Epithelial cell of prostate (primary cell): ENCODE data around the gene CGN.

Source experiments
- DNase-seq: peaks from one replicate; pipeline ENCODE4 v3.0.0-alpha.2; 2011; ENCODE audit warnings: low read depth, low spot score
- H3K27ac ChIP-seq: fragments of 450-650 bp; 2 replicates; pipeline ENCODE4 v1.5.1; 2017; ENCODE audit warnings: mild to moderate bottlenecking

Gene CGN, protein sequence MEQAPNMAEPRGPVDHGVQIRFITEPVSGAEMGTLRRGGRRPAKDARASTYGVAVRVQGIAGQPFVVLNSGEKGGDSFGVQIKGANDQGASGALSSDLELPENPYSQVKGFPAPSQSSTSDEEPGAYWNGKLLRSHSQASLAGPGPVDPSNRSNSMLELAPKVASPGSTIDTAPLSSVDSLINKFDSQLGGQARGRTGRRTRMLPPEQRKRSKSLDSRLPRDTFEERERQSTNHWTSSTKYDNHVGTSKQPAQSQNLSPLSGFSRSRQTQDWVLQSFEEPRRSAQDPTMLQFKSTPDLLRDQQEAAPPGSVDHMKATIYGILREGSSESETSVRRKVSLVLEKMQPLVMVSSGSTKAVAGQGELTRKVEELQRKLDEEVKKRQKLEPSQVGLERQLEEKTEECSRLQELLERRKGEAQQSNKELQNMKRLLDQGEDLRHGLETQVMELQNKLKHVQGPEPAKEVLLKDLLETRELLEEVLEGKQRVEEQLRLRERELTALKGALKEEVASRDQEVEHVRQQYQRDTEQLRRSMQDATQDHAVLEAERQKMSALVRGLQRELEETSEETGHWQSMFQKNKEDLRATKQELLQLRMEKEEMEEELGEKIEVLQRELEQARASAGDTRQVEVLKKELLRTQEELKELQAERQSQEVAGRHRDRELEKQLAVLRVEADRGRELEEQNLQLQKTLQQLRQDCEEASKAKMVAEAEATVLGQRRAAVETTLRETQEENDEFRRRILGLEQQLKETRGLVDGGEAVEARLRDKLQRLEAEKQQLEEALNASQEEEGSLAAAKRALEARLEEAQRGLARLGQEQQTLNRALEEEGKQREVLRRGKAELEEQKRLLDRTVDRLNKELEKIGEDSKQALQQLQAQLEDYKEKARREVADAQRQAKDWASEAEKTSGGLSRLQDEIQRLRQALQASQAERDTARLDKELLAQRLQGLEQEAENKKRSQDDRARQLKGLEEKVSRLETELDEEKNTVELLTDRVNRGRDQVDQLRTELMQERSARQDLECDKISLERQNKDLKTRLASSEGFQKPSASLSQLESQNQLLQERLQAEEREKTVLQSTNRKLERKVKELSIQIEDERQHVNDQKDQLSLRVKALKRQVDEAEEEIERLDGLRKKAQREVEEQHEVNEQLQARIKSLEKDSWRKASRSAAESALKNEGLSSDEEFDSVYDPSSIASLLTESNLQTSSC

DNA sequence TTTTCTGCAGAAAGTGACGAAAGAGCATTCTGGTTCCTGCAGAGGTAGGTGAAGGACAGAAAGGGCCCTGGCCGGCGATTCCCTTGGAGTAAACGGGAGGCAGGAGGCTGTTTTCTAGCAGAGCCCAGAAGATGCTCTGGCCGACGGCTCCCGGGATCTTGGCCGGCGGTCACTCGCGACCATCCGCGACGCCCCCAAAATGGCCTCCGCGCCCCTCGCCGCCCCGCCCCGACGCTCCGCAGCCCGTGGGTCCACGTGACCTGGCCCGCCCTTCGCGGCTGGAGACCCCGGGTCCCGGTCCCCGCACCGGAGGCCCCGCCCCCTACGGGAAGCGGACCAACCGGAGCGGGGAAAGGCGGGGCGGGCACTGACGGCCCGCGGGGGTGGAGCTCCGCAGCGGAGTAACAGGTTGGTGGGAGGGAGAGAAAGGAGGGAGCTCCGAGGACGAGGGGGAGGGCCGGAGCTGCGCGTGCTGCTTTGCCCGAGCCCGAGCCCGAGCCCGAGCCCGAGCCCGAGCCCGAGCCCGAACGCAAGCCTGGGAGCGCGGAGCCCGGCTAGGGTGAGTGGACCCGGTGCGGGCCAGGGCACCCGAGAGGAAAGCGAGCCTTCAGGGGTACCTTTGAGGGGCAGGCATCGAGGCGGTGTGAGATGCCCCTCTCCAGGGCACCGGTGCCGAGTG is at the start of gene CGN:
Gene CGN (plus strand): TSS at position 431 of the 679 bp plus-strand sequence. CDS start 7,133 bp downstream, outside the sequence.
- DNase-seq = no peak
- peak within 1 kb of the TSS; percentile 99 for H3K27ac ChIP-seq

DNA sequence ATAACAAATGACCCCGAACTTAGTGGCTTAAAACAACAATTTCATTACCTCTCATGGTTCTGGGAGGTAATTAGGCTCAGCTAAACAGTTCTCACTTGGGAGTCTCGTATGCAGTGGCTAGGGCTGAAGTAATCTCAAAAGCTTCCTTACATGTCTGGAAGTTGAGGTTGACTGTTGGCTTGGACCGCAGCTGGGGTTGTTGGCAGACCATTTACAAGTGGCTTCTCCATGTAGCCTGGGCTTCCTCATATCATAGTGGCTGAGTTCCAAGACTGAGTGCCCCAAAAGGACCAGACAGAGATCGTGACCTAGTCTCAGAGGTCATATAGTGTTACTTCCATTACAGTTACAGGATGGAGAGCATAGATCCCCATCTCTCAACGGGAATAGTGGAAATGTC is 49.5 kb upstream of the CGN start:
- no peak for DNase-seq
- no peak overlapping the region for H3K27ac ChIP-seq

DNA sequence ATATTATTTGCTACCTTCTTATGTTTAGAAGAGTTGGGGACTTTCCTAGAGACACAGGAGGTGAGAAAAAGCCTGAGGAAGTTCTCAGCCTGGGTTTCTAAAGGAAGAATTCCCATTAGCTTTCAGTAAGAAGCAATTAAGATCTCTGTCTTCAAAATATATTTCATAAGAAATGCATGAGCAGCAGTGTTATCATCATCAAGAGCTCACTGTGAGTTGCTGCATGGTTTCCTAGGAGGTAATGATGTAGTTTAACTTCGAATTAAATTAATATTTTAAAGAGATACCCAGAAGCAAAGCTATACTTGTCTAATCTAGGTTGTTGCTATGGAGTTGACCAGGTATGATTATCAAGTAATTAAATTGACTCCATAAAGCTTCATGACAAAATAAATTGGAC is 46.2 kb upstream of the CGN start:
- DNase-seq = no peak
- no peak overlapping the region for H3K27ac ChIP-seq

DNA sequence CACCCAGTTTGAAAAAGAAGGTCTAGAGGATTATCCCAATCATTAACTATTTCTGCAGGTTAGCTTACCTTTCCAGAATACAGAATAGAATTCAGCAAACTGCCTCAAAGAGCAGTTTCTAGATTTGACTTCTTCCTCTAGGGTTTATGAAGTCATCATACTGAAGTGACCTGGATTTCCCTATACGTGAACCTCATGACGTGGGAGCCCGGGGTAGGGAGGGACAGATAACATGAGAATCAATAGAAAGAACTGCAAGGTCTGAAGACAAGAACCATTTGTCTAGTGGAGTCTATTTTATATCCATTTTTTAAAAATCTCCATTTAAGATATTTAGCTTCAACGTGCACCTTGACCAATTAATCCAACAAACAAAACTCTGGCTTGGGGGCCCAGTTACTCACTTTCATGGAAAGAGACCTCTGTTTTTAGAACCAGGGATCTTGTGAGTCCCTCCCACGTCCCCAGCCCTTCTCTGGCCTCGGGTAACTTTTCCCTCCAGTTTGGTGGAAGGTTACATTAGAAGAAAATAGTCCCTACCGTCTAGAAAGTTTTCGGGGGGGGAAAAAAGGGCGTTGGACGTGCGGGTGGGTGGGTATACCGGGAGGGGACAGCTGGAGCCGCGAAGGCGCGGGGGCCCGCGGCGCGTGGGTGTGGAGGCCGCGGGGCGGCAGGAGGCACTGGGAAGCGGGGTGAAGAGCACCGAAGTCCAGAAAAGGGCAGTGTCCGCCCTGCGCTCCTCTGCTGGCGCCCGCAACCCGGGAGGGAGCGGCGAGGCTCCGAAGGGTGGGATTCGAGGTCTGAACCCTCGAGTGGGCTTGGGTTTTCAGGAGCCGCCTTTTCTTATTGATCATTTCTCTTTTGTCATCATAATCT is 38.1 kb upstream of the CGN start:
- no peak for DNase-seq
- H3K27ac ChIP-seq = no peak overlapping the region

DNA sequence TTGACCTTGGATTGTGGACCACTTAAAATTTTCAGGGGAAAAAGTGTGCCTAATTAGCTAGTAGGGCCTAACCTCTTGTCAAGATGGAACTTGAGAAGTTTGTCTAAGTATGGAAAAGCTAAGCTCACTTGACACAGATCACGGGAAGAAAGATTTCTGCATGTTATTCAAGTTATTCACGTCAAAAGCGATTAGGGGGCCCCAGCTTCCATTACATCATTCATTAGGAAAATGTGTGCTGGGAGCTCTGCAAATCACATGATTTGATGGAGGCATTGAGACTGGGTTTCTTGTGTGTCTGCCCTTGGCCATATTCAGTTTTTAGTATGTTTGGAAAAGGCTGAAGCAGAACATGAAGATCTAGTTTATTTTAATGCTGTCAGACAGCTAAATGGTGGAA is 36.4 kb upstream of the CGN start:
- no peak overlapping the region for H3K27ac ChIP-seq
- DNase-seq = no peak

DNA sequence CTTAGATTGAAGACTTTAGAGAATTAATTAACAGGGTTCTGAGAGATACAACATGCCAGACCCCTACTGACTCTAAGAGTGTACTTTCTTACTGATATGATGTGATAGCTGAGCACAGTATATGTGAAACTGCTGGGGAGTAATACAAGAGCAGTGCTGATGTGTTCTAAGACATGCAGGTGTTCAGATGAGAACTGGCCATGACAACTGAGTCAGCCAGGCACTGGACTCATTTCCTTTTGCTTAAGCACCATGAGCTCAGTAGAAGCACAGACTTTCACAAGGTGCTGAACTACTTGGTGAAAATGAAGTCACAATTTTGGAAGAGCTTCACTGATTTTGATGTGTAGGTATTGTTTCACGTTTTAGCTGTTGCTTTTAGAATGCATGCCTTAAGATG is 36.0 kb upstream of the CGN start:
- DNase-seq = peak; percentile 26
- no peak overlapping the region for H3K27ac ChIP-seq

DNA sequence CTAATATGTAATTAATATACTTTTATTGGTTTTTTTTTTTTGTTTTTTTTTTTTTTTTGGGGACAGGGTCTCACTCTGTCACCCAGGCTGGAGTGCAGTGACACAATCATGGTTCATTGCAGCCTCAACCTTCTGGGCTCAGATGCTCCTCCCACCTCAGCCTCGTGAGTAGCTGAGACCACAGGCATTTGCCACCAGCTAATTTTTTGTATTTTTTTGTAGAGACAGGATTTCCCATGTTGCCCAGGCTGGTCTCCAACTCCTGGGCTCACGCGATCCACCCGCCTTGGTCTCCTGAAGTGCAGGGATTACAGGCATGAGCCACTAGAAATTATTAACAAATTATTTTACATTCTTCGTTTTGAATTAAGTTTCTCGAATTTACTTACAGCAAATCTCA is 35.1 kb upstream of the CGN start:
- DNase-seq = no peak
- no peak overlapping the region for H3K27ac ChIP-seq

DNA sequence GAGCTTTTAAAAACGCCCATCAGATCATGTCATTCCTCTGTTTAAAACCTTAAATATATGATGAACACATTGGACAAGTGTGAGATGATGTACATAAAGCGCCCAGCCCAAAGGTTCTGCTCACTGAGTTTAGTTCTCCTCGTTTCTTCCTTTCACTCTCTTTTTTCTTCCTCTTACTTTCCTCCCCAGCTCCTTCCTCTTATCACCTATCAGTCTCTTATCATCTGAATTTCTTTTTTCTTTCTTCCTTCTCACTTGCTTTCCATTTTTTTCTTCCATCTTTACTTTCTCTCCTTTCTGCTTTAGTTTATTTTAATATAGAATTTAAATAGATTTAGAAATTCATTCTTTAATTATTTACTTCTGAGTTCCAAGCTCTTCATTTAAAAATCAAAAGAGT is 34.1 kb upstream of the CGN start:
- no peak overlapping the region for H3K27ac ChIP-seq
- no peak for DNase-seq

DNA sequence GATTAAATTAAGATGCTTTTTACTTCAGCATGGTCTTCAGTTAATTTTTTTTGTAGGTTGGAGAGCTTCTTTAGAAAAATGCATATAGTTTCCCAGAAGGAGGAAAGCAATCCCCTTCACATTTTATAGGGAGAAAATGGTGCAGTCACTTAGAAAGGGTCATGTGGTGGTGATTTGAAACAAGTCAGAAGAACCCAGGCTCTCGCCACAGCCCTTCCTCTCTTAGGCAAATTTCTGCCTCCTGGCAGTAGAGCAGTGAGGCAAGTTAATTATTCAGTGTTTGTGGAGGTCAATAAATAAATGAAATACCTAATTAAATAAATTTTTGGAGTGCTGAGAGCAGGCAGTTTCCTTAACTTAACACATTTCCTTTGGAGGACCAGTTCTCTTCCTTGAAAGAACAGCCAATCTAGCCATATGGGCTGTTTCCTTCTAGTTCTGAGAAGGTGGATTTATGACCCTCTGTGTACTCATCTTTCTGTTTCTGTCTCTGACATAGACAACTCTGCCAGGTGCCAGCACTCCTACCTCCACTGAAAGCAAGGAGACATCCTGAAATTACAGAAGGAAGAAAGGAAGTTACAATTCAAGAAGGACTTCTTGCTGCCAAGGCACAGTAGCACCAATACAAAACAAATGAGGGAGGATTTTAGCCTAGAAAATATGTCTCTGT is 32.9 kb upstream of the CGN start:
- H3K27ac ChIP-seq = no peak overlapping the region
- no peak for DNase-seq

DNA sequence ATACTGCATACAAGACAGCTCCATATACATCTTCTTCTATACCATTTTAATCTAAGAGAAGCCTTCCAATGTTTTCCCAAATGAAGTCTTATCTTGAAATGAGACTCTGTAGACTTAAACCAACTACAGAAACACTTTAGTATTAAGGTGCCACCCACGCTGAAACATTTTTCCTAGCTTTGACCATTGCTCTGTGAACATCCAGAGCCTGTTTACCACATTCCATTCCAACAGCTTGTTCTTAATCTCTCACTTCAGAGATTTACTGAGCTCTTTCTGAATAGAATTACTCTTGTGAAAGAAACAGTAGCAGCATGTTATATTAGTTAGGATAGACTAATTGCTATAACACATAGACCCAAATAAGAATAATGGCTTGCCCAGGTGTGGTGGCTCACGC is 32.3 kb upstream of the CGN start:
- DNase-seq = no peak
- H3K27ac ChIP-seq = no peak overlapping the region

DNA sequence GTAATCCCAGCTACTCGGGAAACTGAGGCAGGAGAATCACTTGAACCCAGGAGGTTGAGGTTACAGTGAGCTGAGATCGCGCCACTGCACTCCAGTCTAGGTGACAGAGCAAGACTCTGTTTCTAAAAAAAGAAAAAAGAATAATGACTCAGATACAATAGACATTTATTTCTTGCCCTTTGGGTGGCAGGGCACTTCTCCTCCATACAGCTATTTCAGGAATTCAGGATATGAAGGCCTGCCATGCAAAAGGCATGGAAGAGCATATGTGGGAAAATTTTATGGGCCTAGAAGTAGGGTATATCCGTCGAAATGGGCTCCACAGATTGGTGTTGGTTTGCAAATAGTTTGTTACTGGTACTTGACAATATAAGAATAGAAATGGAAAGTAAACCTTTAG is 31.7 kb upstream of the CGN start:
- no peak for DNase-seq
- H3K27ac ChIP-seq = no peak overlapping the region

DNA sequence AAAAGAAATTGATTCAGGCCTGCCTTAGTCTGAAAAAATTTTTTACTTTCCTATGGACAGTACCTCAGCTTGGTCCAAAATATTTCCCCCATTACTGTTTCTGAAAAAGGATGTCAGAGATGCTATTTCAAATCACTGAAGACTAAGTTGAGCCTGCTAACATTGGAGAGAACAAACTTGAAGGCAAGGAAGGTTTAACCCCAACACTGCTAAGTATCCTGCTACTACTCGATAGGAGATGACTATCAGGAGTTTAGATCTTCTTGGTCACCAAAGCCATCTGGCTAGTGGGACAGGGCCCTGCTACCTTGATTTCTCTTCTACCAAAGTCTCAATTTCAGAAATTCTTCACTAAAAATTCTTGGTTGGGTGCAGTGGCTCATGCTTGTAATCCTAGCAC is 29.2 kb upstream of the CGN start:
- no peak overlapping the region for H3K27ac ChIP-seq

DNA sequence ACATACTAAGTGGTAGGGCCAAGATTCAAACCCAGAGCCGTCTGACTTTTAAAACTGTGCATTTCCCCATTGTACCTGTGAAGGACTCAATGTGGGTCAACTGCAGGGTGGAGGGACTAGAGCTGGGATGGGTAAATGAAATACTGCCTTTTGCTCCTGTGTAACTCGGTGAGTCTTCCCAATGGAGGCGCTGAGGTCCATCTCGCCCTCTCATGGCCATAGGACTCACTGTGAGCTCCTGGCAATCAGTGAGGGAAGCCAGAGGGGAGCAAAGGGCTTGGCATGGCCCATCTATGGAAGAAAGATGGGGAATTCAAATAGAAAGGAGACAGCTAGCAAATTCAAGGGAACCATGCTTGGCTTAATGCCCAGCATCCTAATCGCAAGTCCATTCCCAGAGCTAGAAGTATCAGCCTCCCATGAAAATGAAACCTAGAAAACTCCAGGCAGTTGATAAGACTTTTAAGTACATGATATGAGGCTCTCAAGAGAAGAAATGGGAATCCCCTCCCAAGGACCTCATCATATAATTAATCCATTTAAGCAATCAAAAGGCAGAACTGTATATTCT is 25.4 kb upstream of the CGN start:
- no peak for DNase-seq
- no peak overlapping the region for H3K27ac ChIP-seq

More for the DNA sequence above, 29.2 kb upstream of the CGN start:
- no peak for DNase-seq

DNA sequence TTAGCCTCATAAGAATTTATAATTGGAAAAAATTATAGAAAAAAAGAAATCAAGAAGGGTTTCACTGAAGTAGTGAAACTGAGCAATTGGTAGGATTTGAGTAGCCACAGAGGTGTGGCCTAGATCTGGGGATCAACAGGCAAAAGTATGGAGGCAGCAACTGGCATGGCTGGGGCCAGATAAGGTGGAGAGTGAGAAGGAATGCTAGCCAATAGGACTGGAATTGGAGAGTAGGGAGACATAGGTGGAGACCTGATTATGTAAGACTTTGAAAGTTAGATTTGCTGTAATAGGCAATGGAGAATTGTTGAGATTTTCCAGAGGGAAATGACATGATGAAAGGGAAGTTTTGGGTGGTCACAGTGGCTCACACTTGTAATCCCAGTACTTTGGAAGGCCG is 24.6 kb upstream of the CGN start:
- H3K27ac ChIP-seq = no peak overlapping the region
- DNase-seq = no peak

DNA sequence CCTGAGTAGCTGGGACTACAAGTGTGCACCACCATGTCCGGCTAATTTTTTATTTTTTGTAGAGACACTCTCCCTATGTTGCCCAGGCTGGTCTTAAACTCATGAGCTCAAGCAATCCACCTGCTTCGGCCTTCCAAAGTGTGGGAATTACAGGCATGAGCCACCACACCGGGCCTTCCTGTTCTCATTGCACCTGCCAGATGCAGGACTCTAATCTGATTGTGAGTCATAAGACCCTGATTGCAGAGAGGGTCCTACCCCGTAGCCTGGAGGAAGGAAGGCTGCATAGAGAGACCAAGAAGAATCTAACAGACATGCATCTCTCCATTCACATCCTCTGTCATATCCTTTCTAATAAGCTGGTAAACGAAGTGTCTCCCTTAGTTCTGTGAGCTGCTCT is 19.5 kb upstream of the CGN start:
- no peak for DNase-seq
- no peak overlapping the region for H3K27ac ChIP-seq

DNA sequence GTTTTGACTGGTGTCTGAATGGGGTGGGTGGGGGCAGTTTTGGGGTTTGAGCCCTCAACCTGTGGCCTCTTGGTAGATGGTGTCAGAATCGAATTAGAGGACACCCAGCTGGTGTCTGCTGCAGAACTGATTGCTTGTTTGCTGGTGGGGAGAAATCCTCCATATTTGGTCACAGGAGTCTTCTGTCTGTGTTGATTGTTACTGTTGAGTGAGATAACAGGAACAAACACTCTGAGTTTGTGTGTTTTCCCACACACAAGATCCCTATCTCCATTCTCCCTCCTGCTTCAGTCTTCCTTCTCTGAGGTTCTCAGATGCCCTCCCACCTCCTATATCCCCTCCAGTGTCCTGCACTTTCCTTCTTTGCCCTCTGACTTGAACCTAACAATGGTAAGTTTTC is 19.1 kb upstream of the CGN start:
- no peak for DNase-seq
- H3K27ac ChIP-seq = no peak overlapping the region

DNA sequence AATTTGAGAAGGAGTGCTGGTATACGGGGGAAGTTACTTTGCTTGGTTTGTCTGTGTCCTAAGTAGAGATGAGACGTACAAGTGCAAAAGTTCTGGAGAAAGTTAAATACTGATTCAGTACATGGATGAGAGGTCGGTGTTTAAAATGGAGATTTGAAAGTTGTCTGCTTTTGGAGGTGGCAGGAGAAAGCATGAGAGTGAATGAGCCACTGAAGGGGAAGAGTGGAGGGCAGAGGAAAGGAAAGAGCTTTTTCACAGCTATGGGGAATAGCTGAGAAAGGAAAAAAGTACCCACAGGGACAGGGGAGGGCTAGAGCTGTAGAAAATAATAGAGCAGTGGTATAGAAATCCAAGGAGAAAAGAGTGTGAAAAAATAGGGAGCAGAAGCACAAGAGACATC is 18.1 kb upstream of the CGN start:
- no peak for DNase-seq
- H3K27ac ChIP-seq = no peak overlapping the region

DNA sequence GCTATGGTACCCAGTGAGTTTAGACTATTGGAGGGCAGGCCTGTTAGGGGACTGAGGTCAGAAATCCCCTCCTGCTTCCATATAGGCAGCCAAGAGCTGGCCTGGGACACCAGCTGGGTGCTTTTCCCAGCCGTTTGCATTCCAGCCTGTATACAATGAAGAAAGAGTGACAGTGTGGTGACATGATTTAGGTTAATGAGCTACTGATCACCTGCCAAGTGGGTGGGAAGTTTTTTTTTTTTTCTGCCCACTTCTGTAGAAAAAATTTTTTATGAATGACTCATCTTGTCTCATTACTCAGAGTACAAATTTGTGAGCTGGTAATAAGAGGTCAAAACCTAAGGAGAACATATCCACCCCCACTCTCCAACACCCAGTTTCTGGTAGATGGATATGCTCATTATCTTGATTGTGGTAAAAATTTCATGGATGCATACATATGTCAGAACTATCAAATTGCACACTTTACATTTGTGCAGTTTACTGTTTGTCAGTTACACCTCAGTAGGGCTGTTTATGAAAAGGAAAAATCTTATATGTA is 16.4 kb upstream of the CGN start:
- DNase-seq = no peak
- H3K27ac ChIP-seq = peak overlapping the region; percentile 19
